IMR-90 (cell line): ENCODE data around the gene NSUN7. TPM values are rescaled to one million over a fixed set of nuclear protein-coding genes. Genes with fewer than 3 reads are reported as not detected.

Experiments
- ATAC-seq: fragments of 200-7000 bp; cut with Tn5 transposase; 2 replicates; pipeline ENCODE4 v1.9.1; 2020; ENCODE audit warnings: low read depth, mild to moderate bottlenecking, moderate library complexity
- BruUV-seq: library from RNA; stranded (reverse); fragments of 400-500 nt; replicated peaks from 2 replicates; lab custom pipeline; 2021; lab: Mats Ljungman, UMichigan
- CTCF ChIA-PET: fragments of 300-600 bp; formaldehyde crosslinking; extraction: SDS; loops from one replicate; lab custom pipeline; 2021; ENCODE audit warnings: antibody characterized with exemption; lab: Yijun Ruan, JAX
- POLR2A ChIA-PET: fragments of 300-600 bp; sonication (Branson Sonifier 250); formaldehyde crosslinking; loops from one replicate; lab custom pipeline; 2022; ENCODE audit warnings: antibody characterized with exemption; ENCODE audit not compliant: unreplicated experiment; lab: Charles Lee
- DNase-seq: peaks from one replicate; pipeline ENCODE4 v3.0.0; 2013
- H2AFZ ChIP-seq: replicated peaks from 2 replicates; pipeline ENCODE3; 2013; ENCODE audit warnings: low read length, mild to moderate bottlenecking; ENCODE audit not compliant: poor library complexity
- H2AK5ac ChIP-seq: 2 replicates; pipeline ENCODE4 v1.6.1; 2013; ENCODE audit warnings: low read depth, low read length, inconsistent platforms
- H2AK9ac ChIP-seq: replicated peaks from 2 replicates; pipeline ENCODE3; 2013; ENCODE audit warnings: mild to moderate bottlenecking, low read depth, low read length, moderate library complexity; ENCODE audit not compliant: poor library complexity
- H2BK120ac ChIP-seq: 2 replicates; pipeline ENCODE4 v1.6.1; 2013; ENCODE audit warnings: low read depth, low read length, inconsistent platforms
- H2BK15ac ChIP-seq: 3 replicates; pipeline ENCODE4 v1.6.1; 2013; ENCODE audit warnings: low read depth, low read length, inconsistent platforms
- H2BK20ac ChIP-seq: 2 replicates; pipeline ENCODE4 v1.6.1; 2013; ENCODE audit warnings: low read depth, mild to moderate bottlenecking, inconsistent platforms, low read length, moderate library complexity
- H2BK5ac ChIP-seq: 2 replicates; pipeline ENCODE4 v1.6.1; 2013; ENCODE audit warnings: mild to moderate bottlenecking, low read depth, low read length, inconsistent platforms; ENCODE audit not compliant: poor library complexity, severe bottlenecking
- H3K14ac ChIP-seq: replicated peaks from 2 replicates; pipeline ENCODE4 v1.6.1; 2013; ENCODE audit warnings: low read depth, low read length, inconsistent platforms
- H3K18ac ChIP-seq: 2 replicates; pipeline ENCODE4 v1.6.1; 2013; ENCODE audit warnings: low read depth, low read length, control low read depth
- H3K23ac ChIP-seq: 2 replicates; pipeline ENCODE4 v1.6.1; 2013; ENCODE audit warnings: low read depth, low read length, inconsistent platforms
- H3K27ac ChIP-seq: 2 replicates; pipeline ENCODE4 v1.5.1; 2013; ENCODE audit warnings: mild to moderate bottlenecking, control low read depth, low read length; ENCODE audit not compliant: insufficient read depth
- H3K27me3 ChIP-seq: 2 replicates; pipeline ENCODE4 v1.6.1; 2013; ENCODE audit warnings: low read length; ENCODE audit not compliant: control insufficient read depth, insufficient read depth
- H3K36me3 ChIP-seq: 2 replicates; pipeline ENCODE4 v1.6.1; 2013; ENCODE audit warnings: low read length, mixed read lengths; ENCODE audit not compliant: control insufficient read depth, insufficient read depth
- H3K4ac ChIP-seq: 2 replicates; pipeline ENCODE4 v1.6.1; 2013; ENCODE audit warnings: low read depth, low read length, inconsistent platforms
- H3K4me1 ChIP-seq: 2 replicates; pipeline ENCODE4 v1.6.1; 2013; ENCODE audit warnings: low read length, mixed read lengths; ENCODE audit not compliant: control insufficient read depth, insufficient read depth
- H3K4me2 ChIP-seq: 2 replicates; pipeline ENCODE4 v1.6.1; 2013; ENCODE audit warnings: low read depth, mild to moderate bottlenecking, control low read depth, low read length, moderate library complexity
- H3K4me3 ChIP-seq: 2 replicates; pipeline ENCODE4 v1.5.1; 2013; ENCODE audit warnings: low read depth, mild to moderate bottlenecking, control low read depth, low read length, moderate library complexity; ENCODE audit not compliant: insufficient read depth
- H3K56ac ChIP-seq: 2 replicates; pipeline ENCODE4 v1.6.1; 2013; ENCODE audit warnings: low read length, inconsistent platforms; ENCODE audit not compliant: insufficient read depth; ENCODE audit errors: extremely low read depth
- H3K79me1 ChIP-seq, 2 experiments: 2 replicates each; pipeline ENCODE4 v1.6.1; 2013; ENCODE audit warnings: low read length in 2 of 2, inconsistent platforms in 1 of 2, low read depth in 1 of 2
- H3K9ac ChIP-seq: 2 replicates; pipeline ENCODE4 v1.6.1; 2013; ENCODE audit warnings: low read depth, low read length, control low read depth
- H3K9me1 ChIP-seq: 2 replicates; pipeline ENCODE4 v1.6.1; 2013; ENCODE audit warnings: low read length, inconsistent platforms; ENCODE audit not compliant: insufficient read depth
- H3K9me3 ChIP-seq: 2 replicates; pipeline ENCODE4 v1.6.1; 2013; ENCODE audit warnings: low read length; ENCODE audit not compliant: control insufficient read depth, insufficient read depth
- H4K20me1 ChIP-seq: 2 replicates; pipeline ENCODE4 v1.6.1; 2013; ENCODE audit warnings: low read length, inconsistent platforms; ENCODE audit not compliant: insufficient read depth
- H4K5ac ChIP-seq: 2 replicates; pipeline ENCODE4 v1.6.1; 2013; ENCODE audit warnings: mild to moderate bottlenecking, low read depth, low read length, control low read depth
- H4K8ac ChIP-seq, 2 experiments: 2 replicates each; pipeline ENCODE4 v1.6.1; 2013; ENCODE audit warnings: low read depth in 2 of 2, low read length in 2 of 2, control low read depth in 1 of 2, inconsistent platforms in 1 of 2
- H4K91ac ChIP-seq: 2 replicates; pipeline ENCODE4 v1.6.1; 2013; ENCODE audit warnings: low read depth, low read length, inconsistent platforms; ENCODE audit not compliant: insufficient read depth
- CEBPB ChIP-seq: IDR thresholded peaks from 2 replicates; pipeline ENCODE4 v1.6.1; 2012; ENCODE audit warnings: low read depth, low read length, improper control_type of control experiment
- CHD1 ChIP-seq: IDR thresholded peaks from 2 replicates; pipeline ENCODE4 v1.6.1; 2012; ENCODE audit warnings: low read depth, low read length, improper control_type of control experiment
- FOS ChIP-seq: fragments of 150-350 bp; IDR thresholded peaks from 2 replicates; pipeline ENCODE4 v1.6.1; 2016; ENCODE audit warnings: low read depth, low read length
- MAFK ChIP-seq: IDR thresholded peaks from 2 replicates; pipeline ENCODE4 v1.6.1; 2012; ENCODE audit warnings: low read depth, low read length, improper control_type of control experiment
- MAZ ChIP-seq: IDR thresholded peaks from 2 replicates; pipeline ENCODE4 v1.6.1; 2012; ENCODE audit warnings: low read depth, mild to moderate bottlenecking, low read length, improper control_type of control experiment, moderate library complexity, borderline replicate concordance
- NFE2L2 ChIP-seq: fragments of 150-350 bp; IDR thresholded peaks from 2 replicates; pipeline ENCODE4 v1.6.1; 2016; ENCODE audit warnings: low read depth, mild to moderate bottlenecking, low read length
- POLR2A ChIP-seq: IDR thresholded peaks from 2 replicates; pipeline ENCODE4 v1.6.1; 2012; ENCODE audit warnings: mild to moderate bottlenecking, low read depth, low read length
- RFX5 ChIP-seq: IDR thresholded peaks from 2 replicates; pipeline ENCODE4 v1.8.0; 2012; ENCODE audit warnings: low read depth, mild to moderate bottlenecking, low read length, moderate library complexity
- WGBS, 2 experiments: methylation state at CpG; one replicate each; pipeline versions ENCODE4 v1.1.5 to v1.1.7; 2013; ENCODE audit warnings: missing lambda C conversion rate in 2 of 2; ENCODE audit not compliant: insufficient read length in 1 of 2; ENCODE audit errors: extremely low coverage in 2 of 2; 5-methylcytosine and 5-hydroxymethylcytosine counted together
- dilution Hi-C: fragments of 300-500 bp; cut with HindIII; formaldehyde crosslinking; loops from one replicate; pipeline ENCODE4 v1.14.3; 2018; ENCODE audit warnings: low sequenced_read_pairs; ENCODE audit not compliant: unreplicated experiment
- in situ Hi-C: fragments of 300-500 bp; cut with MboI; formaldehyde crosslinking; loops from 3 replicates; pipeline ENCODE4 v1.14.3; 2019; ENCODE audit warnings: low sequenced_read_pairs, inconsistent platforms, mixed read lengths
- intact Hi-C: fragments of 100-400 bp; cut with micrococcal nuclease; formaldehyde crosslinking; loops from 2 replicates; pipeline ENCODE4 v1.10.0; 2022
- polyA plus RNA-seq, 3 experiments: library from polyadenylated mRNA; depleted of rRNA; stranded (reverse); fragments of >200 nt; gene quantifications; 2 replicates each; pipeline ENCODE4 v1.2.3, GENCODE V29; 2012; ENCODE audit warnings: low replicate concordance in 1 of 3
- total RNA-seq: library from RNA; depleted of rRNA; stranded (reverse); fragments of >200 nt; gene quantifications from 2 replicates; pipeline ENCODE4 v1.2.3, GENCODE V29; 2012
- TF ChIP-seq, protein P1 (sequence below): fragments of 150-350 bp; IDR thresholded peaks from 2 replicates; pipeline ENCODE4 v1.6.1; 2017; ENCODE audit warnings: mild to moderate bottlenecking, antibody characterized with exemption, low read length, low read depth
- TF ChIP-seq, protein P2 (sequence below): fragments of 150-350 bp; IDR thresholded peaks from 2 replicates; pipeline ENCODE4 v1.6.1; 2016; ENCODE audit warnings: low read depth, mild to moderate bottlenecking, low read length, moderate library complexity, borderline replicate concordance

NSUN7 gene
- total and polyA plus RNA-seq, 2 of the 4 experiments (the other 2 are of a cell fraction): not detected

DNA sequence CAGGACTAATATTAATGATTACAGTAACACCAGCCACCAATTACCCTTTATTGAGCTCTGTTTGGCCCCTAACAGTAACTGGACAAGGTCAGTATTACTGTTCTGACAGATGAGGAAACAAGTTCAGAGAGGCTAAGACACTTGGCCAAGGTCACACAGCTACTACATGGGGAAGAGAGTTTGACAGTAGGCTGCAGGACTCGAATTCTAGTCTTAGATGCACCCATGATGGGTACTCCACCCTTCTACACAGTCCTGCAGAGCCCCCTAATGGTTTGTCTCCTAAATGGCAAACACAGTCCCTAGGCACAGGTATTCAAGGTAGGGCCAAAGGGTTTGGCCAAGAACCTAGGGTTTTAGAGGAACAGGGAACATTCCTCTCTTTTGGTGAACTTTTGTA, 93.9 kb downstream of the NSUN7 start:
- no CpG with 5 or more reads among the region's 1 CpG for WGBS, 2 experiments
- intact Hi-C loops (no loop called here), in situ Hi-C loops (no loop called here), dilution Hi-C loops (no loop called here)
- no peak for TF ChIP-seq FOS
- TF ChIP-seq NFE2L2: no peak
- TF ChIP-seq MAZ: no peak
- TF ChIP-seq, protein P1, sequence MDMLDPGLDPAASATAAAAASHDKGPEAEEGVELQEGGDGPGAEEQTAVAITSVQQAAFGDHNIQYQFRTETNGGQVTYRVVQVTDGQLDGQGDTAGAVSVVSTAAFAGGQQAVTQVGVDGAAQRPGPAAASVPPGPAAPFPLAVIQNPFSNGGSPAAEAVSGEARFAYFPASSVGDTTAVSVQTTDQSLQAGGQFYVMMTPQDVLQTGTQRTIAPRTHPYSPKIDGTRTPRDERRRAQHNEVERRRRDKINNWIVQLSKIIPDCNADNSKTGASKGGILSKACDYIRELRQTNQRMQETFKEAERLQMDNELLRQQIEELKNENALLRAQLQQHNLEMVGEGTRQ: no peak
- no peak for TF ChIP-seq CHD1
- no peak for TF ChIP-seq MAFK
- TF ChIP-seq POLR2A: no peak
- TF ChIP-seq, protein P2, sequence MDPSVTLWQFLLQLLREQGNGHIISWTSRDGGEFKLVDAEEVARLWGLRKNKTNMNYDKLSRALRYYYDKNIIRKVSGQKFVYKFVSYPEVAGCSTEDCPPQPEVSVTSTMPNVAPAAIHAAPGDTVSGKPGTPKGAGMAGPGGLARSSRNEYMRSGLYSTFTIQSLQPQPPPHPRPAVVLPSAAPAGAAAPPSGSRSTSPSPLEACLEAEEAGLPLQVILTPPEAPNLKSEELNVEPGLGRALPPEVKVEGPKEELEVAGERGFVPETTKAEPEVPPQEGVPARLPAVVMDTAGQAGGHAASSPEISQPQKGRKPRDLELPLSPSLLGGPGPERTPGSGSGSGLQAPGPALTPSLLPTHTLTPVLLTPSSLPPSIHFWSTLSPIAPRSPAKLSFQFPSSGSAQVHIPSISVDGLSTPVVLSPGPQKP: no peak
- no peak for TF ChIP-seq CEBPB
- TF ChIP-seq RFX5: no peak
- H2BK120ac ChIP-seq: no peak overlapping the region
- H2AFZ ChIP-seq: no peak overlapping the region
- no peak overlapping the region for H3K27ac ChIP-seq
- no peak overlapping the region for H3K56ac ChIP-seq
- H2BK5ac ChIP-seq: no peak overlapping the region
- H3K9ac ChIP-seq: no peak overlapping the region
- H3K23ac ChIP-seq: no peak overlapping the region
- POLR2A ChIA-PET: no interaction called here
- CTCF ChIA-PET: no interaction called here
- H4K20me1 ChIP-seq: no peaks in the 10 kb centered on the region
- H3K18ac ChIP-seq: no peak overlapping the region
- H2BK20ac ChIP-seq: no peak overlapping the region
- no peak overlapping the region for H3K4me3 ChIP-seq
- H3K4ac ChIP-seq: no peak overlapping the region
- no peak overlapping the region for H3K14ac ChIP-seq
- peaks cover under 1 to 7% of the 10 kb centered on the region in 2 experiments; a peak in 2 of 4 replicates for H3K79me1 ChIP-seq
- peaks cover 13% of the 10 kb centered on the region; the same call in 1 of the 2 replicates for H3K9me1 ChIP-seq
- DNase-seq (no peak), ATAC-seq (no peak)
- no peak overlapping the region for H2AK9ac ChIP-seq
- H4K91ac ChIP-seq: no peak overlapping the region
- no peak overlapping the region for H2BK15ac ChIP-seq
- no peaks in the 10 kb centered on the region for H3K36me3 ChIP-seq
- no peak overlapping the region for H4K5ac ChIP-seq
- H3K4me1 ChIP-seq: no peaks in the 10 kb centered on the region
- no peaks in the 10 kb centered on the region for H3K27me3 ChIP-seq
- no peaks in the 10 kb centered on the region for H3K9me3 ChIP-seq
- no peak overlapping the region for H3K4me2 ChIP-seq
- H2AK5ac ChIP-seq: no peak overlapping the region
- no peak overlapping the region for H4K8ac ChIP-seq
- no TSS peak for BruUV-seq
